Measurements from ENCODE around the gene WDR82.
A peak's percentile ranks its signal among the peaks of the same experiment; 100 is the strongest.

WDR82 gene, protein sequence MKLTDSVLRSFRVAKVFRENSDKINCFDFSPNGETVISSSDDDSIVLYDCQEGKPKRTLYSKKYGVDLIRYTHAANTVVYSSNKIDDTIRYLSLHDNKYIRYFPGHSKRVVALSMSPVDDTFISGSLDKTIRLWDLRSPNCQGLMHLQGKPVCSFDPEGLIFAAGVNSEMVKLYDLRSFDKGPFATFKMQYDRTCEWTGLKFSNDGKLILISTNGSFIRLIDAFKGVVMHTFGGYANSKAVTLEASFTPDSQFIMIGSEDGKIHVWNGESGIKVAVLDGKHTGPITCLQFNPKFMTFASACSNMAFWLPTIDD

DNA sequence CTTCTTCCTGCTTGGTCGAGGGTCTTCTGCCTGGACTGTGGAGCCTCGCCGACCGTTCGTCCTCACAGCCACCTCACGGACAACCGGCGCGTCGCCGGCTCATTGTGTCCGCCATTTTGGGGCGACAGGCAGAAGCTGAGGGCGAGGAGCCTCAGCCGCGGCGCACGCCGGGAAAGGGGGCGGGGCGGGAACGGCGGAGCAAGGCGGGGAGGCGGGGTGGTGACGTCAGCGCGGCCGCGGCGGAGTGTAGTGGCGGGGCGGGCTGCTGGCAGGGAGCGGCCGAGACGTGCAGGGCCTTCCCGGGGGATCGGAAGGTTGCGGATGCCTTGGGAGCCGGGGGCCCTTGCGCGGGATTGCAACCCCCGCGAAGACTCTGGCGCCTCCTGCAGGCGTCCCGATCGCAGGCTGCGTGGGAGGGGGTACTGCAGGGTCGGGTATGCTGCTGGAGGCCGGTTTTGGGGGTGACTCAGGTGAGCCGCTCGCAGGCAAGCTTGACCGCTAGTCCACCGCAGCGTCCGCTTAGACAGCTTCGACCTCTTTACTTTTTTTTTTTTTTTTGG is at the start of gene WDR82:
Gene WDR82 (minus strand): TSS at position 140 of the 560 bp plus-strand sequence. CDS start 288 bp downstream, outside the sequence.
- peak; percentile 99 for DNase-seq

DNA sequence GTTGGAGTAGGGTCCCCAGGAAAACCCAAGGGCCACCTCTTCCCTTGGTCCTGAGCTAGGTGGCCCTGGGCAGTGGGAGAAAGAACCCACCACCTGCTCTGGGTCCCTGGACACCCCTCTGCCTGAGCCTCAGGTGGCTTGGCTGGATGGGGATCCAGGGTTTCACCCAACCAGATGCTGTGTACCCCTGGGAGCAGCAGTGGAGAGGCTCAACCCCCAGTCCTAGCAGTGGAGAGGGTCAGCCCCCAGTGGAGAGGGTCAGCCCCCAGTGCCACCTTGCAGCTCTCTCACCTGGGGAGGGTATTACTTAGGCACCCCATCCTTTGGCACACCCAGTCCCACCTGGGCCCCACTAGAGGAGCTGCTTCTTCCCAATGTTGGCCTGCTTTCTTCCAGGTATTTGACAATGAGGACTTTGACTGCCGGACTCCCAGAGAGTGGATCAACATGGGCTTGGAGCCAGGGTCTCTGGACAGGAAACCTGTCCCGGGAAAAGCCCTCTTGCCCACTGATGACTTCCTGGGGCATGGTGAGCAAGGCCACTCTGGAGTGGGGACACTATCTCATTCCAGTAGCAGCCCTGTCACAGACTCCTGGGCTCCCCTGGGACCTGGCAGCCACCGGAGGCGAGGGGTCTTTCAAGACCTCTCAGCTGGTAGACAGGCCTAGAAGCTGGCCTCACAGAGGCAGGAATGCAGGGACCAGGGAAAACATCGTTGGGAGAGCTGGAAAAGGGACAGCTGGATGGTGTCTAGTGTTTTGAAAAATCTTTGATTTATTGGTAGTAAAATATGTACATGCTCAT is 49.2 kb upstream of the WDR82 start:
- DNase-seq: no peak

DNA sequence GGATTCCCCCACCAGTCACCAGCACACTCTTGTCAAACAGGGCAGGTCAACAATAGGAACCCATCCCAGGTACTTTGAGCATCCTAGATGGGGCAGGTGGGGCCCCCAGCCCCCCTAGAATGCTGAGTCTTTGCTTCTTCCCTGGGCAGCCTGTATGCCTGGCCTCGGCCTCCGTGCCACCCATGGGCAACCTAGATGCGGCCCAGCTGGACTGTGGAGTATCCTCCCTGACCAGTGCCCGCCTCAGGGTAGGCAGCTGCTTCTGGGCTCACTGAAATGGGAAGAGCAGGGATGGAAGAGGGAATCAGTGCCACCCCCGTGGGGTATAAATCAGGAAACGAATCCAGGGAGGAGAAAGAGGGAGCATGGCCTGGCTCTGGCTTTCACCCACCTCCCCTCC is 48.5 kb upstream of the WDR82 start:
- DNase-seq: no peak

DNA sequence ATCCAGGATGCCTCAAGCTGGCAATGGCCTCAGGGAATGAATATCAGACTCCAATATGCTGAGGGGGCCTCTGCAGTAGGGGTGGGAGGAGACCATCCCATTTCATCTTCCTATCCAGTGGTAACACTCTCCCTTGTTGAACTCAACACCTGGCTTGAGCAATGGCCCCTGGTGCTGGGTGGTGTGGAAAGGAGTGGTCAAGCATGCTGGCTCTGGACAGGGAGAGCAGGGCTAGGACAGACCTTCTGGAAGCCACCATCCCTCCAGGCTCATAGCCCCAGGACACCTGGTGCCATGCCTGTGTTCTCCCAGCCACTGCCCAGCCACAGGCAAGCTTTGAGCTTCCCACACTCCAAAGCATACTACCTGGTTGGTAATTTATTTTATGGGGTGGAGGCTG is 47.2 kb upstream of the WDR82 start:
- no peak for DNase-seq

DNA sequence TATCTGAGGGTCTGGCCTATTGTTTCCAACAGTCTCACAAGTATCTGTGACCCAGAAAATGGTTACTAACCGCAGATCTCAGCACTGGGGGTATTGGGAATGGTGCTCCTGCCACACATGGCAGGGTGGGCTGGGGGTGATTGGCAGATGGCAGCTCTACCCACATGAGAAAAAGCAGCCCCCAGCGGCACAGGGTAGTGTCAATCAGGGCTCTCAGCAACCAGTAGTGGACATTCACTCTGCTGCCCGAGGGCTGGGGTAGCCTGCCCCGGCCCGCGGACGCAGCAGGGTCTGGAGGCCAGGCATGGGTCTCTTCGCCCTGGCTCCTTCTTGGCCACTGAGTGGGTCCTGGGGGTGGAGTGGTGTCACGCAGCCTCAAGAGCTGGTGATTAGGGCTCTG is 46.2 kb upstream of the WDR82 start:
- DNase-seq: no peak

DNA sequence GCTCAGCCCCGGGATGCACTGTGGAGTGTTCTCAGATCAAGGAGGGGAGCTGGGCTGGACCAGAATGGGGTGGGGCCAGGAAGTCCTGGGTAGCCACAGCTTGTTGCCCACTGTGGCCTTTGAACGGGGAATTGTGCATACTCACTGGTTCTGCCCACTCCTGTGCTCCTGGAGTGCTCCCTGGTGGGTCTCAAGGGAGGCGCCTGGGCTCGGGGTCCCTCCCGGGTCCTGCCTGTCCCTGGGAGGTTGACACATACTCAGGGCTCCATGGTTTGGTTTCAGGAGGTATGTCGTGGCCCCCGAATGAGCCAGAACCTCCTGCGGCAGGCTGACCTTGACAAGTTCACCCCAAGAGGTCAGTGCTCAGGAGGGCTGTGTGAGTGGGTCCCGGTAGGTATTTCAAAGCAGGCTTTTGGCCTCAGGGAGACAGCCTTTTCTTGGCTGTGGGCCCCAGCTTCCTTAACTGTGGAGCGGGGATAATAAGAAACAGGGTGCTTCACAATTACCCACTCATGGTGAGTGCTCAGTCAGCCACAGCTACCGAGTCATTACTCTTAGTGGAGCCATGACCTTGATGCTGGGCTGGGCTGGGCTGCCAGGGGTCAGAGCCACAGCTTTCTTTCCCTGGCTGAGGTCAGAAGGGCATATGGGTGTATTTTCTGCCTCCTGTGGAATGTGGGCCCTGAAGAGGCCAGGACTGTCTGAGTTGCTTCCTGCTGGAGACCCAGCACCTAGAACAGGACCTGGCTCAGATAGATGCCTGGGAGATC is 45.3 kb upstream of the WDR82 start:
- no peak for DNase-seq

DNA sequence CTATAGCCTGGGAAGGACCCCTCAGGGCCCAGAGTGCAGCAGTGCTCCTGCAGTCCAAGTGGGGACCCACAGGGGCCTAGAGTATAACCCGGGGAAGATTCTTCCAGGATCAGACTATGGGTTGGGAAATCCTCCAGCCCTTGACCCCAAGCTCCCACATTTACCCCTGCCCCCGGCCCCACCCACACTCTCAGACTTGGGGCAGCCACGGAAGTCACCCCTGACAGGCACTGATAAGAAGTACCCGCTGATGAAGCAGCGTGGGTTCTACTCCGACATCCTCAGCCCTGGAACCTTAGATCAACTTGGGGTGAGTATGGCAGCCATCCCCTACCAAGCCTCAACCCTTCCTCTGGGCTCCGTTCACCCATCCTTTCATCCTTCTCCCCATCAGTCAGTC is 44.0 kb upstream of the WDR82 start:
- DNase-seq: no peak

DNA sequence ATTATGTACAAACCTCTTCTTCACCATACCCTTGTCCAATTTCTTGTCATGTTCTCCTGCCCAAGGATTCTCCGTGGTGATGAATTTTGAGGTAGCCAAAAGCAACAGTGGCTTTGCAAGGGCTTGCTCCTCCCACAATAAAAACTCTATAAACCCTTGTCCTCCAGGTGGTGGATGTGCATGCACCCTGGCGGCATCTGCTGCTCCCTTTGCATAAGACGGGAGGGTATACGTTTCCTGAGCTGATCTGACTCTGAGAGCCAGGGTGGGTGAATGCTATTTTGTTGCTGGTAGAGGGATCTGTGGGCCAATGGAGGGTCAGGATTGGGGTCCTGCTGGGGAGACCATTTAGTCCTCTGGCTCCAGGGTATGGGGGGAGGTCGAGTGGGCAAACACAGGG is 43.0 kb upstream of the WDR82 start:
- no peak for DNase-seq

DNA sequence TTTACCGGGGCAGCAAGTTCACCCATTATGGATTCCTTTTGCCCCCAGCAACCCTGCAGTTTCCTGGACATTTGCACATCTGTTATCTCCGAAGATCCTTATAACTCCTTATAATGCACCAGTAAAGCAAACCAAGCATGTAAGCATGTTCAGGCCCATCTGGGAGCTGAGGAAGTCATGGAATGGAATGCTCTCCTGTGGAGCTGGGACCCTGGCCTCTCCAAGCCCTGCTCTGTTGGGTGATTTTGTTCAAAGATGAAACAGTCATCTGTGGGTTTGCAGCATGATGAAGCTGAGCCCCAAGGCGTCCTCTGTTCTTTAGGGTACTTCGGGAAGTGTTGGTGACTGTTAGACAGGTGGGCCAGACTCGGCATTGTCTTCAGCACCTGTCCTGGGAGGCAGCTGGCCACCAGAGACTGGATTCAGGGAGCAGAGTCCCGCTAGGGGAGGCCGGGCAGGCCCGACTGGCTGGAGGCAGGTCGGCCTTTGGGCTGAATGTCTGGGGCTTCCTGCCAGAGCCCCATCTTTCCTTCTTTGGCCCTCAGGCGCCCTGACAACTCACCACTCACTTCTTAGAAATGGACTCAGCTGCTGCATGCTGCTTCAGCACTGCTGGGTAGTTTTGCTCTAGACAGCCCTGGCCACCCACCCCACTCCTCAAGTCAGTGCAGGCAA is 41.6 kb upstream of the WDR82 start:
- no peak for DNase-seq

DNA sequence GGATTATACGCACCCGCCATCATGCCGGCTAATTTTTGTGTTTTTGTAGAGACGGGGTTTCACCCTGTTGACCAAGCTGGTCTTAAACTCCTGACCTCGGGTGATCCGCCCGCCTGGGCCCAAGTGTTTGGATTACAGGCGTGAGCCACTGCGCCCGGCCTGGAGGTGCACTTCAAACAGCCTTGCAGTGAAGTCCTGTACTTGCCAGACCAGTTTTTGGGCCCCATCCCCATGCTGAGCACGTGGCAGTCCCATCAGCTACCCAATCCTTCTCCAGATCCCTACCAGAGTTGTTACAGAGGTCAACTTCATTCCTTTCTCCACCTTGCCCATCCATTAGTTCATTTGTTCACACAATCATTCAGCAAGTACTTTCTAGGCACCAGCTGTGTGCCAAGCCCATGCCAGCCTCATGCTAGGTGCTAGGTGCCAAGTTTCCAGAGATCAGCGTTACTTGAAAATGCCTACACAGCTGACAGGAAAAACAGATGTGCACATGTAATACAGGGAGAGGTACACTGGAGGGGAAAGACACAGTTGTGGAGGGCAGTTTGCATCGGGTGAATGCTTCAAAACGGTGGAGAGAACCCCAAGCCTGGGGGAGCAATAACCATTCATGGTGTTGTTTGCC is 39.9 kb upstream of the WDR82 start:
- DNase-seq: no peak

DNA sequence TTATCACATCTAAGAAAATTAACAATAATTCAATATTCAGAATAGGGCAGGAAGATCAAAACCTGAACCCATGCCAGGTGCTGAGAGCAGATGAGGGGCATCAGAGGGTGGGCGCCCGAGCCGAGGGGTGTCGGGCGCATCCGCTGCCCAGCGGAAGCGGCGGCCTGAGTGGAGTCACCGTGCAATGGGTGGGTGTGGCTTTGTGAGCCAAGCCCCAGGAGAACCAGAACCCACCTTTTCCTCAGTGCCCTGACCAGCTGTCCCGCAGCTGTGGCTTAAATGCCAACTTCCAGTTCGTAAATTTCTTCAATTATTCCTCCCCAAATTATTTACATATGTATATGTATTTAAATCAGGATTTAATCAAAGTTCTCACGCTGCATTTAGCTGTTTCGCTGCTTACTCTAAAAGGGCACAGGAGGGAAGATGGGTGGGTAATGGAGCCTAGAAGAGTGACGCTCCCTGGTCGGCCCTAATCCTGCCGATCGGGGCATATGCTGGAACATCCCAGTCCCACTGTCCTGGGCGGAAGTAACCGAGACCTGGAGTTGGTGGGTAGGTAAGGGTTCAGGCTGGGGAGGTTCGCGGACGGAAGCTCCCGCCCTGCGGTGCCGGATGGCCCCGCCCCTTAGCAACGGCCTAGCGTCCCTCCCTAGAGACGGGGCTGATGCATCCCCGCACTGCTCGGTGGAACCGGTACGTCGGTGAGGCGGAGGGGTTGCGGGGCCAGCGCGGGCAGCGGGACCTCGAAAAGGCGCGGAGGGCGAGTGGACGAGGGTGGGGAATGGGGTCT is 39.0 kb upstream of the WDR82 start:
- peak; percentile 73 for DNase-seq

DNA sequence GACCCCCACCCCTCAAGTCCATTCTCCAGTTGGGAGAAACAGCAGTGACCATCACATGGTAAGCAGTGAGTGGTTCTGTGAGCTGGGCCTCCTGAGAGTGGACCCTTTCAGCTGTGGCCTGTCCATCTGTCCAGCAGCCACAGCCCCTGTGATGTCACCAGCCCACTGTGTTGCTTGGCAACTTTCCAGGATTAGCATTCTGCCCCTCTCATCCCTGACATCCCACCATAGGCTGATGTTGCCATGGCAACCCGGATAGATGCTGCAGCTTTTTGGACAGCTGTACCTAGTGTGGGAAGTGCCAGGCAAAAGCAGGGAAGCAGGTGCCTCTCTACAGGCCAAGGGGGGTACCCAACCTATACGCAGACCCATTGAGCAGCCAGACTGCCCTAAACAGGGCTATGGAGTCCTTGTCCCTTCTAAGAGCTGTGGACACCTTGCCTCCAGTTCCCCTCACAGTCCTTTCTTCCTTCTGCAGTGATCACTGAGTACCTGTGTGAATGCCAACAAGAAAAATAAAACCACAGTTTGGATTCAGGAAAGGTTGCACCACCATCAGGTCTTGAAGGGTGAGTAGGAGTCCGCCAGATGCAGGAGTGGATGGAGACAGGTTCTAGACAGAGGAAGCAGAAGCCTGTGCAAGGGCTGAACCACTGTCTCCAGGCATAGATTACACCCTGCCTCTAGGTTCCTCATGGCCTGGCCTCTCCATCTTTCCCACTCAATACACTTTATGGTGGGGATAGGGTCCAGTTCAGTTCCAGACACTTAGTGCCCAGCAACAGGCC is 37.7 kb upstream of the WDR82 start, which contains the start of gene DNAH1:
Gene DNAH1 (plus strand): TSS at position 343 of the 788 bp plus-strand sequence. CDS start 6,124 bp downstream, outside the sequence.
- DNase-seq: no peak

DNA sequence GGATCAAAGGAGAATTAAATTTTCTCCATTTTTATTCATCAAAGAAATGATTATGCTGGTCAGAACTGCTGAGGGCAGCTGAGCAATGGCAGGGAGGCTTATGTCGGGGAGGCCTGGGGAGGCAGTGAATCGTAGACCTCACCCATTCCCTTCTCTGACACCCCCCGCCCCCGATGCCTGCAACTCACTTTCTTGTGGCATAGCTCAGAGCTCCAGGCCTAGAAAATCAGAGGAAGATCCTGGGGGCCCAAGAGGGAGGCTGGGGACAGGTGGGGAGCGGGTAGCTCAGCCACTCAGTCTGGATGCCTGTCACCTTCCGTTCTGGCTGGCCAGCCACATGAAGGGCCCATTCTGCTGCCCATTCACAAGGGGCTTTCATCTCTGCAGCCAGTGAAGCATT is 36.6 kb upstream of the WDR82 start:
- no peak for DNase-seq

DNA sequence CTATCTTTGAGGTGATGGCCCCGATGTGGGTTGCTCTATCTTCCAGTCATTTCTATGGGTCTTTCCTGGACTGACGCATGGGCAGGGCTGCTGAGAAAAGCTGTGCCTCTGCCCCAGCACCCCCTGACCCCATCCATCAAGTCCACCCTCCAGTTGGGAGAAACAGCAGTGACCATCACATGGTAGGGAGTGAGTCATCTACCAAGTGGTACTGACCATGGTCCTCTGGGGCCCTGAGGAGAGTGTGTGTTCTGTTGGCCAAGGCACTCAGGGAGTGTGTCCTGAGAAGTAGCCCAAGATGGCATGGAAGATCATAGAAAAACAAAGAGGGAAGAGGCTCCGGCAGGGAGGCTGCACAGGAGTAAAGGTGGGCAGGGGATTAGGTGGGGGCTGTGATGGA is 36.0 kb upstream of the WDR82 start:
- no peak for DNase-seq

DNA sequence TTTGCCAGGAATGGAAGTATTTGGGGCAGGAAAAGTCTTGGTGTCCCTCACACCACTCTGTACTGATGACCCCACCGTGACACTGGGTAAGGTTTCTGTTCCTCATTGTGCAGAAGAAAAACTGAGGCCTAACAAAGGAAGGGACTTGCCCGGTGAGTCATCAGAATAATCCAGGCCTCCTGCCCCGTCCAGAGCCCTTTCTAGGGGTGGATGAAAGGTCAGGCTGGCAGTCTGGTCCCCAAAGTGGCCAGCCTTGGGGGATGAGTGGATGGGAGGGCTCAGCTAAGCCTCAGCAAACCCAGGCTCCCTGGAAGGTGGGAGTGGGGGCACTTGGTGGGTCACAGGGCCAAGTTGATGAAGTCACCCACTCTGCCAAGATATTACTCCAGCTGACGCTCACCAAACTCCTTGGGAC is 35.3 kb upstream of the WDR82 start:
- DNase-seq: no peak

DNA sequence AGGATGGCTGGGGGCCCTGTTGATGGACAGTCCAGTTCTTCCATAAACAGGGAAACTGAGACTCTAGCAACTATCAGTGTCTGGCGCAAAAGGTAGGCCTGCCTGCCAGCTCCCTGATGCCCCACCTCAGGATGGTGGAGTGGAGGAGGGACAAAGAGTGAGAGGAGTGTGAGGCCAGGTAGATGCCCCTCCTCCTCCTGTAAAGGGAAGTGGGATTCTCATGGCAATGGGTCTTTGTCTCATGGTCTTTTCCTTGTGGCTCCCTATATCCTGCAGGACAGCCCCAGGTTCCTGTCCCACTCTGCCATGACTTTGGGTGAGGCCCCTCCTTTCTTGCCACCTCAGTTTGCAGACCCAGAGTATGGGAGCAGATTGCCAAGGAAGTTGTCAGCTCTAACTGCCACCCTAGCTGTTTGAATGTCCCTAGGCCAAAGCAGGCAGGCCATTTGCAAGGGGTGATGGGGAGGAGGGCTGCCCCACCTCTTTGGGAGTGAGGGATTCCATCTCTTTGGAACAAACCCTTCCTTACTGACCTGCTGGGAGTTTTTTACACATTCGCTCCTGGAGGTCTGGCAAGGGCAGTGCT is 34.8 kb upstream of the WDR82 start:
- DNase-seq: no peak

DNA sequence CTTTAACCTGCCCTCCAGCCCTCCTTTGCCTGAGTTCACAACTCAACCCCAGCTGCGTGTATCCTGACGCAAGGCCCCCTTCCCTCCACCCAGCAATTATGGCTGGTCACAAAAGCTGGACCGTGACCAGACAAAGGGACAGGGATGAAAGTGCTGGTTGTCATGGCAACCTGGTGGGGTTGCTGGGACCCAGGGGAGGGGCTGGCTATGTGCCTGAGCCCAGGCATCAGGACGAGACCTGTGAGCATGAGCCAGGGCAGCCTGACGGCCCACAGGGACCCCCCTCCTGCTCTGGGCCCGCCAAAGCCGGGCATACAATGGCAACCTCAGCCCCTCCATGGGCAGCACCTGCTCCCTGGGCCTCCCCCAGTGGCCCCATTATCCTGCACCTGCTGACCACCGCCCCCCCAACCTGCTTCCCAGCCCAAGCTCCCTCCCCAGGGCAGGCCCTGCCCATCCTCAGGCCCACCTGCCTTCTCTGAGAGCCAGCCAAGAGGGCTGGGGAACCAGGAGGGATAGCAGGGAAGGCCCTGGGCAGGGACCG is 33.2 kb upstream of the WDR82 start:
- no peak for DNase-seq

DNA sequence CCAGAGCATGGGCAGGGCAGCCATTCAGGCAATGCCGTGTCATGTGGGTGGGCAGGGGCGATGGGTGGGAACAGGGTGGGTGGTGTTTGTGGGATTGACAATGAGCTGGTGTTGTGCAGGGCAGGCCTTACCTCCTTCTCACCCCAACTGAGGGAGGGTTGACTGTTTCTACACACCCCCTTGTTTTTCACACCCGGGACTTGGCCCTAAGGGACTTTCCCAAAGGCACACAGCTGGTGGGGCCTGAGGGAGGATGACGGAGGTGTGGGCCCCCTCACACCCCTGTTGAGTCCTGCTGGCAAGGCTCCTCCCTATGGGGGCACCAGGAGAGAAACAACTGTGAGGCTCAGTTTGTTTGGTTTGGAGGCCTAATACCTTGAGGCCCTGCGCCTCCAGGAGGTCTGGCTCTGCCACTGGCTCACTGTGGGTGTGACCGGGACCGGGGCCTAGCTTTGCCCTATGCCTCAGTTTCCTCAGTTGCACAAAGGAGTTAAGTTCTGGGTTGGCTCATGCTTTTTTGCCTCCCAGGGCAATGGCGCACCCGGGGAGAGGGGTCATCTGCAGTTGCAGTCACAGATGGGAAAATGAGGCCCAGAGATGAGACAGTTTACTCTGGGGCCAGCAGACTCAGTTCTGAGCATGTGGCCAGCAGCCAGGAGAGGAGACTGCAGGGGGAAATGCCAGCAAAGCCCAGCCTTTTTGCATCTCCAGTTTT is 32.6 kb upstream of the WDR82 start:
- DNase-seq: peak; percentile 35

DNA sequence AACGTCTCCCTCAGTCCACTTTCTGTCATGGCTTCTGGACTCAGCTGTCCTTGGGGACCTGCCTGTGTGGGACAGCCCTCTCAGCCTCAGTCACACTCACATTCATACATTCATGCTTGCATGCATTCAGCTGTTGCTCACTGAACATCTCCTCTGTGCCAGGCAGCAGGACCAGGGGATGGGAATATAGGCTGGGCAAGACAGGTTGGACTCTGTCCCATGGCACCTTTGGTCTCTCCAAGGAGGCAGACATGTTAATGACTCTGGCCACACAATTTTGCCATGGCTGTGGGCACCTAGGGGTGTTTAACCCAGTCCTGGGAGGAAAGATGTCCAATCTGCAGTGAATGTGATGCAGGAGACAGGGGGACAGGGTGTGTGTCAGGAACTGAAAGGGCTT is 29.9 kb upstream of the WDR82 start:
- DNase-seq: no peak

Measured in stimulated activated CD4-positive, alpha-beta T cell treated with anti-CD3 and anti-CD28 coated beads, Interleukin-4, amount 100 ng/mL, for 1 hour (primary cell).